Astrocyte of the spinal cord (primary cell): ENCODE data around the gene REV3L.

ENCODE experiments used
- DNase-seq: peaks from one replicate; pipeline ENCODE4 v3.0.0; 2011; ENCODE audit warnings: low read depth, low spot score
- H3K4me3 ChIP-seq: 2 replicates; pipeline ENCODE4 v1.5.1; 2011; ENCODE audit warnings: low read depth, mild to moderate bottlenecking, low read length, moderate library complexity
- in situ Hi-C: cut with HindIII; loops from 2 replicates; pipeline ENCODE4 v1.10.0; 2017; ENCODE audit warnings: low sequenced_read_pairs
- TF ChIP-seq, protein P1 (sequence below): IDR thresholded peaks from 2 replicates; pipeline ENCODE4 v1.5.1; 2012; ENCODE audit warnings: low read depth, mild to moderate bottlenecking, low read length, inconsistent platforms

Gene REV3L

DNA sequence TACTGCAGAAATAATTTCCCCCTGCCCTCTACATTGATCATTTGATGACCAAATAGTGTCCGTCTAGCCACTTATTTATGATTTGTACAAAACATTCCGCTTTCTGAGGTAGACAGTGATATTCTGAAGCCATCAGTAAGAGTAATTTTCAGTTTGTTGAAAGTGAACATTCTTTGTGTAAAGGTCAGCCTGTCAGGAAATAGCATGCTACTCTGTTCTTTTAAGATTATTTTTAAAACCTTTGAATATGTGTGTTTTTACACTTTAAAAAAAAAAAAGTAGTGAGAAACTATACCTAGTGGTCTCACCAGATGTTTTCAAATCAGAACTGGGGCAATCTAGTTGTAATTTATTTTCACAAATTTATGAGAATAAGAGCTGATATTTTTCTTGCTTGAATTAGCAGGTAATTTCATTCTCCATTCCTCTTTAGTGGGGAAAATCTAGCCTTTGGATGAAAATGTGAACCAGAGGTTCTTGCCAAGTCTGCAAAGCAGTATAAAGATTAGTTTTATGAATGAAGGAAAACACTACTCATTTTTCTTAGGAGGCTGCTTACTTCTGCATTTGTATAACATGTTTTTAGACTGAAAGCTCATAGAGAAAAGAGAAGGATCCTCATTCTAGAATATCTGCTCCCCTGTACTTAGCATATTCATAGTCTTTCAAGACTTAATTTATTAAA lies 12.1 kb upstream of the REV3L start:
- DNase-seq: peak; percentile 17
- H3K4me3 ChIP-seq: no peak overlapping the region
- in situ Hi-C loops: no loop called here
- TF ChIP-seq, protein P1, sequence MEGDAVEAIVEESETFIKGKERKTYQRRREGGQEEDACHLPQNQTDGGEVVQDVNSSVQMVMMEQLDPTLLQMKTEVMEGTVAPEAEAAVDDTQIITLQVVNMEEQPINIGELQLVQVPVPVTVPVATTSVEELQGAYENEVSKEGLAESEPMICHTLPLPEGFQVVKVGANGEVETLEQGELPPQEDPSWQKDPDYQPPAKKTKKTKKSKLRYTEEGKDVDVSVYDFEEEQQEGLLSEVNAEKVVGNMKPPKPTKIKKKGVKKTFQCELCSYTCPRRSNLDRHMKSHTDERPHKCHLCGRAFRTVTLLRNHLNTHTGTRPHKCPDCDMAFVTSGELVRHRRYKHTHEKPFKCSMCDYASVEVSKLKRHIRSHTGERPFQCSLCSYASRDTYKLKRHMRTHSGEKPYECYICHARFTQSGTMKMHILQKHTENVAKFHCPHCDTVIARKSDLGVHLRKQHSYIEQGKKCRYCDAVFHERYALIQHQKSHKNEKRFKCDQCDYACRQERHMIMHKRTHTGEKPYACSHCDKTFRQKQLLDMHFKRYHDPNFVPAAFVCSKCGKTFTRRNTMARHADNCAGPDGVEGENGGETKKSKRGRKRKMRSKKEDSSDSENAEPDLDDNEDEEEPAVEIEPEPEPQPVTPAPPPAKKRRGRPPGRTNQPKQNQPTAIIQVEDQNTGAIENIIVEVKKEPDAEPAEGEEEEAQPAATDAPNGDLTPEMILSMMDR: no peak

DNA sequence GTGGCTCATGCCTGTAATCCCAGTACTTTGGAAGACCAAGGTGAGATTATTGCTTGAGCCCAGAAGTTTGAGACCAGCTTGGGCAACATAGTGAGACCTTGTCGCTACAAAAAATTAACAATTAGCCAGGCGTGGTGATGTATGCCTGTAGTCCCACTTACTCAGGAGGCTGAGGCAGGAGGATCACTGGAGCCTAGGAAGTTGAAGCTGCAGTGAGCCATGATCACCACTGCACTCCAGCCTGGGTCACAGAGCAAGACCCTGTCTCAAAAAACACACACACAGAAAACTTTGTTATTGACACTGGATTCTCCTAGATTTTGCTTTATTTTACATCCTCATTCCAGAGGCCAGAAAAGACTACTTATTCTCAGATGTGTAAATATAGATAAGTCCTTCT lies 9.5 kb upstream of the REV3L start:
- in situ Hi-C loops: no loop called here

DNA sequence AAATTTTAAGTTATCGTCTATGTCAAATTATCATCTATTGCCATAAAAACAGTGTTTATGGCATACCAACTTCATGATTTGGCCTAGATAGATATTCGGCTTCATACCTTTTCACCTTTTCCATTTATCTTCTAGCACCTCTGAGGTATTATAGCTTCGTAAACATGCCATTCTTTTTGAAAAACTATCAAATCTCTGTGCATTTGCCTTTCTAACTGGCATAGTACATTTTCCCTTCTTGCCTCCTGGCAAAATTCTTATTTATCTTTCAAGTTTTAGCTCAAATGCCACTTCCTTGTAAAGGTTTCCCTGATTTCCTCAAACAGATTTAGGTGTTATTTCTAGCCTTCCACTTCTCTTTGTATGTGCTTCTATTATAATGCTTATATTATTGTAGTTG lies 7.0 kb upstream of the REV3L start:
- no peak overlapping the region for H3K4me3 ChIP-seq
- TF ChIP-seq, protein P1: no peak
- in situ Hi-C loops: no loop called here
- DNase-seq: no peak

More for the DNA sequence above, 9.5 kb upstream of the REV3L start:
- DNase-seq: no peak
- no peak overlapping the region for H3K4me3 ChIP-seq
- TF ChIP-seq, protein P1: no peak

DNA sequence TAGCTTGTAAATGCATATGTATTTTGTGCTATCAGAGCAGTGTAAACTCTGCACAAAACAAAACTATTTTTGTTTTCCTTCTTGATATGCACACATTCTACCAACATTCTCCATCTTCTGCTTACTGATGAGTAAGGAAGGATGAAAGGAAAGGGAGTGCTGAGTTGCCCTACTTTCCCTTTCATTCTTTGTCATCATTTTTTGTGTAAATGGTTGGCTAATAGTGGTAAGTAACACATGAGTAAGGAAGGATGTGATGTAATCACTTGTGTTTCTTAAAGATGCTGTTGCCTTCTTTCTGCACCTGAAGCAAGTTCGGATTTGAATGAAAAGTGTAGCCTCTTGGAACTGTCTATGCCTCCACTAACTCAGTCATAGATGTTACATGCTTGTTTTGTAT lies 4.6 kb upstream of the REV3L start:
- in situ Hi-C loops: no loop called here
- peak; percentile 64 for DNase-seq
- H3K4me3 ChIP-seq: no peak overlapping the region
- TF ChIP-seq, protein P1: no peak

DNA sequence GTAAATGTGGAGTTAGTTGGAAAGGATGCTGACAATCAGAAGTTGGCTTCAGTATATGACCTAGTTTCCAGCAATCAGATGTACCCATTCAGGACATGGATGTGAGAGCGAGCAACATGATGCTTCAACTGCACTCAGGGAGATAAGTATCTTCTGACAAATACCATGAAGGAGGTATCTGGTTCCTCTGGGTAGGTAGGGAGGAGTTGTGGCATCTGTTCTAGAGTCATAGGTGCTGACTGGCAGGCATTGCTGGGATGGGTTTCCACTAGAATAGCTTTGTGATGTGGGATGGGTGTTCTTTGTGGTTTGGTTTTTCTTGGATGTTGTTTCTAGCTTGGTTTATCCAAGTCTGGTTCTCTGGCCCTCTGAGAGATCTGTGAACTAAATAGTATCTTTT lies 3.9 kb upstream of the REV3L start:
- DNase-seq: no peak
- TF ChIP-seq, protein P1: no peak
- in situ Hi-C loops: no loop called here
- H3K4me3 ChIP-seq: no peak overlapping the region

DNA sequence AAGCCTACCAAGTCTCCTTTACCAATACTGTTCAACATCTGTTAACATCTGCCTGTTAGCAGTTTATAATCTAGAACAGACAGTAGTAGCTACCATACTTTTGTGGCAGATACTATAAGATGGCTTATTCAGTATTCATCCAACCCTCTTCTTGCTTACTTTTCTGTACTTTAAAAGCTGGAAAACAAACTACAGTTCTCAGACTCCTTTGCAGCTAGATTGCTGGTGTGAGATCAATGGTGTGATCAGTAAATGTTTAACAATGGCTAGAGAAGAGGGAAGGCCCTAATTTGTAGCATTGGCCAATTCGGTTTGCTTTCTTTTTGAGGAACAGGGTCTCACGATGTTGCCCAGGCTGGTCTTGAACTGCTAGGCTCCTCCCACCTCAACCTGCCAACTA lies 3.5 kb upstream of the REV3L start:
- TF ChIP-seq, protein P1: no peak
- no peak for DNase-seq
- in situ Hi-C loops: no loop called here
- H3K4me3 ChIP-seq: no peak overlapping the region
